Keratinocyte (primary cell): ENCODE data around the gene MARCHF3. TPM values are rescaled to one million over a fixed set of nuclear protein-coding genes. Genes with fewer than 3 reads are reported as not detected.
"Not testable (repeated sequence)": the region's sequence is repeated elsewhere in the genome, so short reads cannot be mapped to it uniquely, and the experiment has no call there.

Experiments
- DNase-seq: peaks from one replicate; pipeline ENCODE4 v3.0.0-alpha.2; 2011; ENCODE audit warnings: low read depth, missing footprints, low spot score
- FAIRE-seq: peaks from 2 replicates; lab custom pipeline; 2011; peaks lifted over from hg19 to GRCh38; lab: Jason Lieb, UNC
- H2AFZ ChIP-seq: 2 replicates; pipeline ENCODE4 v1.6.0; 2012; ENCODE audit warnings: low read length, control low read depth, inconsistent platforms; ENCODE audit not compliant: control insufficient read depth
- H3K27ac ChIP-seq: 2 replicates; pipeline ENCODE4 v1.5.1; 2011; ENCODE audit warnings: low read length; ENCODE audit not compliant: control insufficient read depth, insufficient read depth
- H3K27me3 ChIP-seq: 3 replicates; pipeline ENCODE4 v1.6.0; 2011; ENCODE audit warnings: low read length; ENCODE audit not compliant: control insufficient read depth, insufficient read depth; ENCODE audit errors: extremely low read depth
- H3K36me3 ChIP-seq, 2 experiments: 2 replicates in 1 of 2; 3 replicates in 1 of 2; pipeline ENCODE4 v1.5.1; 2011; ENCODE audit warnings: low read length in 2 of 2, mild to moderate bottlenecking in 1 of 2; ENCODE audit not compliant: control insufficient read depth in 2 of 2, insufficient read depth in 2 of 2; ENCODE audit errors: extremely low read depth in 1 of 2
- H3K4me1 ChIP-seq: 3 replicates; pipeline ENCODE4 v1.5.1; 2011; ENCODE audit warnings: low read length; ENCODE audit not compliant: control insufficient read depth, insufficient read depth; ENCODE audit errors: extremely low read depth
- H3K4me2 ChIP-seq: 3 replicates; pipeline ENCODE4 v1.6.0; 2011; ENCODE audit warnings: low read depth, low read length; ENCODE audit not compliant: control insufficient read depth, insufficient read depth; ENCODE audit errors: extremely low read depth
- H3K4me3 ChIP-seq, 3 experiments: fragments of 200-600 bp in 1 of 3; sonication (generic) in 1 of 3; 2 replicates in 2 of 3; 3 replicates in 1 of 3; pipeline ENCODE4 v1.5.1; 2011 to 2016; ENCODE audit warnings: low read length in 3 of 3, mild to moderate bottlenecking in 3 of 3, control low read depth in 2 of 3, inconsistent platforms in 1 of 3, low read depth in 1 of 3, mixed read lengths in 1 of 3, mixed run types in 1 of 3, moderate library complexity in 1 of 3; ENCODE audit not compliant: control insufficient read depth in 2 of 3, insufficient read depth in 2 of 3; ENCODE audit errors: extremely low read depth in 1 of 3
- H3K79me2 ChIP-seq: 2 replicates; pipeline ENCODE4 v1.6.0; 2012; ENCODE audit warnings: low read length; ENCODE audit not compliant: control insufficient read depth, insufficient read depth
- H3K9ac ChIP-seq: 3 replicates; pipeline ENCODE4 v1.6.0; 2011; ENCODE audit warnings: low read length; ENCODE audit not compliant: control insufficient read depth, insufficient read depth; ENCODE audit errors: extremely low read depth
- H3K9me1 ChIP-seq: 3 replicates; pipeline ENCODE4 v1.6.0; 2011; ENCODE audit warnings: low read length; ENCODE audit not compliant: control insufficient read depth, insufficient read depth; ENCODE audit errors: extremely low read depth
- H3K9me3 ChIP-seq: 2 replicates; pipeline ENCODE4 v1.5.1; 2012; ENCODE audit warnings: low read depth, low read length; ENCODE audit not compliant: control insufficient read depth
- H4K20me1 ChIP-seq: 3 replicates; pipeline ENCODE4 v1.6.0; 2011; ENCODE audit warnings: low read length; ENCODE audit not compliant: control insufficient read depth, insufficient read depth; ENCODE audit errors: extremely low read depth
- EZH2 ChIP-seq: IDR thresholded peaks from one replicate; pipeline ENCODE4 v1.6.1; 2012; ENCODE audit warnings: inconsistent platforms, mild to moderate bottlenecking, low read length, moderate library complexity
- dilution Hi-C: fragments of 300-500 bp; cut with MboI; formaldehyde crosslinking; loops from one replicate; pipeline ENCODE4 v1.7.0; 2020; ENCODE audit warnings: low sequenced_read_pairs; ENCODE audit not compliant: extremely low pct_ligation_motif_present
- polyA plus RNA-seq, 5 experiments: library from polyadenylated mRNA; depleted of rRNA in 3 of 5; stranded (reverse) in 3 of 5; stranded (forward) in 1 of 5; unstranded in 1 of 5; fragments of >200 nt; gene quantifications; 1 replicate in 1 of 5; 2 replicates in 3 of 5; 3 replicates in 1 of 5; pipeline versions ENCODE4 v1.2.1 to v1.2.3, GENCODE V29; 2011 to 2012; ENCODE audit warnings: missing spikeins in 2 of 5, low read depth in 1 of 5, low replicate concordance in 1 of 5
- TF ChIP-seq, protein P1 (sequence below), 3 experiments: IDR thresholded peaks in 1 of 3; conservative IDR thresholded peaks in 1 of 3; optimal IDR thresholded peaks in 1 of 3; 2 replicates in 2 of 3; 3 replicates in 1 of 3; pipeline versions ENCODE3 to v1.5.1; 2011; ENCODE audit warnings: low read length in 3 of 3, mild to moderate bottlenecking in 3 of 3, moderate library complexity in 2 of 3, control low read depth in 1 of 3, inconsistent platforms in 1 of 3; ENCODE audit not compliant: insufficient read depth in 2 of 3; ENCODE audit errors: extremely low read depth in 1 of 3

MARCHF3 gene
- polyA plus RNA-seq, 1 donor (not counting 4 experiments of a cell fraction or from before 2014, with no cell fraction given), result 0.45 TPM

DNA sequence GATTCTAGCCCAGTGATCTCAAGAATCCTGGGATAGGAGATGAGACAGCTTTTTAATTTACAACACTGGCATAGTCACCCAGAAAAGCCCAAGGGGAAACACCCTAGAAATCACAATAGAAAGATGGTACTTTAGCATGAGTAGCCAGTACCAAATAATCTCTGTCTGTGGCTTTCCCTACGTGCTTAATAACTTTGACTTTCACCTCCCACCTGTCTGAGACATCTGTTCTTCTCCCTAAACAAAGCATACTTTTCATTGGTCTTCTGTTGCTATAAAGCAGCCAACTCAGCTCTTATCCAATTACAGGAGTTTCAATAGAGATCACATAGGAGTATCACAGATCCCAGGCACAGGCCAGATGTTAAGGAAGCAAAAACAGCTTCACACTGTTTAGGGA, 10.4 kb downstream of the MARCHF3 start:
- DNase-seq, result no peak
- Histone ChIP-seq H3K9me1 (no peaks in the 10 kb centered on the region), H2AFZ (no peak overlapping the region), H3K27me3 (no peaks in the 10 kb centered on the region), H3K27ac (no peak overlapping the region), H3K79me2 (no peaks in the 10 kb centered on the region), H4K20me1 (no peaks in the 10 kb centered on the region), H3K9me3 (no peaks in the 10 kb centered on the region), H3K36me3 (no peaks in the 10 kb centered on the region), H3K9ac (no peak overlapping the region), H3K4me1 (no peaks in the 10 kb centered on the region), H3K4me2 (no peak overlapping the region), H3K4me3 (no peak overlapping the region)
- TF ChIP-seq, protein P1, sequence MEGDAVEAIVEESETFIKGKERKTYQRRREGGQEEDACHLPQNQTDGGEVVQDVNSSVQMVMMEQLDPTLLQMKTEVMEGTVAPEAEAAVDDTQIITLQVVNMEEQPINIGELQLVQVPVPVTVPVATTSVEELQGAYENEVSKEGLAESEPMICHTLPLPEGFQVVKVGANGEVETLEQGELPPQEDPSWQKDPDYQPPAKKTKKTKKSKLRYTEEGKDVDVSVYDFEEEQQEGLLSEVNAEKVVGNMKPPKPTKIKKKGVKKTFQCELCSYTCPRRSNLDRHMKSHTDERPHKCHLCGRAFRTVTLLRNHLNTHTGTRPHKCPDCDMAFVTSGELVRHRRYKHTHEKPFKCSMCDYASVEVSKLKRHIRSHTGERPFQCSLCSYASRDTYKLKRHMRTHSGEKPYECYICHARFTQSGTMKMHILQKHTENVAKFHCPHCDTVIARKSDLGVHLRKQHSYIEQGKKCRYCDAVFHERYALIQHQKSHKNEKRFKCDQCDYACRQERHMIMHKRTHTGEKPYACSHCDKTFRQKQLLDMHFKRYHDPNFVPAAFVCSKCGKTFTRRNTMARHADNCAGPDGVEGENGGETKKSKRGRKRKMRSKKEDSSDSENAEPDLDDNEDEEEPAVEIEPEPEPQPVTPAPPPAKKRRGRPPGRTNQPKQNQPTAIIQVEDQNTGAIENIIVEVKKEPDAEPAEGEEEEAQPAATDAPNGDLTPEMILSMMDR (optimal IDR thresholded peaks at IDR 0.05 in 1 of 3, IDR thresholded peaks at IDR 0.05 in 1 of 3, conservative IDR thresholded peaks at IDR 0.05 in 1 of 3; ENCODE audit: extremely low read depth in 1 of 3, insufficient read depth in 2 of 3, low read length in 3 of 3), result no peak
- TF ChIP-seq EZH2, result no peak
- no peak for FAIRE-seq
- dilution Hi-C loops, result no loop called here

DNA sequence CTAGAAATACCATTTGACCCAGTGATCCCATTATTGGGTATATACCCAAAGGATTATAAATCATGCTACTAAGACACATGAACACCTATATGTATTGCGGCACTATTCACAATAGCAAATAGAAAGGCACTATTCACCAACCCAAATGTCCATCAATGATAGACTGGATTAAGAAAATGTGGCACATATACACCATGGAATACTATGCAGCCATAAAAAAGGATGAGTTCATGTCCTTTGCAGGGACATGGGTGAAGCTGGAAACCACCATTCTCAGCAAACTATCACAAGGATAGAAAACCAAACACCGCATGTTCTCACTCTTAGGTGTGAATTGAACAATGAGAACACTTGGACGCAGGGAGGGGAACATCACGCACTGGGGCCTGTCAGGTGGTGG, 13.6 kb downstream of the MARCHF3 start:
- DNase-seq, H3K79me2 ChIP-seq, FAIRE-seq: not testable (repeated sequence)

DNA sequence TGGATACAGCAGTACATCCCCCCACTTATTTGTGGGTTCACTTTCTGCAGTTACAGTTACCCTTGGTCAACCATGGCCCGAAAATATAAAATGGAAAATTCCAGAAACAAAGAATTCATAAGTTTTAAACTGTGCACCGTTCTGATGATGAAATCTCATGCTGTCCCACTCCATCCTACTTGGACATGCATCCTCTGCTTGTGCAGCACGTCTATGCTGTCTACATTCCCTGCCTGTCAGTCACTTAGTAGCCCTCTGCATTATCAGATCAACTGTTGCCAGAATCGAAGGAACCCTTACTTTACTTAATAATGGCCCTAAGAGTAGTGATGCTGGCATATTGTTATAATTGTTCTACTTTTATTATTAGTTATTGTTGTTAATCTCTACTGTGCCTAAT, 14.6 kb downstream of the MARCHF3 start:
- Histone ChIP-seq H2AFZ (no peak overlapping the region), H3K27me3 (no peaks in the 10 kb centered on the region), H3K36me3 (no peaks in the 10 kb centered on the region), H3K4me2 (no peak overlapping the region), H3K4me3 (no peak overlapping the region), H3K9ac (no peak overlapping the region), H3K9me3 (no peaks in the 10 kb centered on the region), H3K4me1 (no peaks in the 10 kb centered on the region), H3K9me1 (no peaks in the 10 kb centered on the region), H3K79me2 (no peaks in the 10 kb centered on the region), H3K27ac (no peak overlapping the region), H4K20me1 (no peaks in the 10 kb centered on the region)
- dilution Hi-C loops, result no loop called here
- TF ChIP-seq EZH2, result no peak
- TF ChIP-seq, protein P1 (optimal IDR thresholded peaks at IDR 0.05 in 1 of 3, IDR thresholded peaks at IDR 0.05 in 1 of 3, conservative IDR thresholded peaks at IDR 0.05 in 1 of 3; ENCODE audit: extremely low read depth in 1 of 3, insufficient read depth in 2 of 3, low read length in 3 of 3), result no peak
- DNase-seq, result no peak
- FAIRE-seq, result no peak

More for the DNA sequence above, 13.6 kb downstream of the MARCHF3 start:
- H3K9me1 ChIP-seq, H3K9ac ChIP-seq, H3K4me3 ChIP-seq, H3K27ac ChIP-seq, H4K20me1 ChIP-seq, H2AFZ ChIP-seq, dilution Hi-C loops, H3K27me3 ChIP-seq, H3K36me3 ChIP-seq, H3K4me2 ChIP-seq, H3K4me1 ChIP-seq, H3K9me3 ChIP-seq: not testable (repeated sequence)
